ENCODE measurements around the gene CHRNA3. TPM values are rescaled to one million over a fixed set of nuclear protein-coding genes. Genes with fewer than 3 reads are reported as not detected.

CHRNA3 gene
- total RNA-seq, 4 donors from 2014 or later = 0.18 TPM; not detected in 3

DNA sequence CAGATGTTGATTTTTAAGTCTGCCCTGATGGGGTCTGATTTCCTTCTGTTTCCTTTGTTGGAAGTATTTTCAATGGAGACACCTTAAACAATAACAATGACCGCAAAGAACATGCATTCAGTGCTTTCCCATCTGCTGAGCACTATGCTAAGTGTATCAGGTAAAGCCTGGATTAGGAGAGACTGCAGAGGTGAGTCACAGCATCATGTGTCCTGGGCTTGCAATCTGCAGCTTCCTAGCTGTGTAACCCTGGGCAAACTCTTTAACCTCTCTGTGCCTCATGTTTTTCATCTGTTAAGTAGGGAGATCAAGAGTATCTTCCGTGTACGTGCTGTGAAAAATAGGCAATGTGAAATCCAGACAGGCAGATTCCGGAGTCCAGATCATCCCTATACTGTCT, 33.5 kb upstream of the CHRNA3 start:
- Histone ChIP-seq H3K27me3 (no peaks in the 10 kb centered on the region), H3K9me3 (no peaks in the 10 kb centered on the region), H3K36me3 (no peaks in the 10 kb centered on the region), H3K4me1 (no peaks in the 10 kb centered on the region), H3K27ac (no peak overlapping the region), H3K4me3 (no peak overlapping the region)
- intact Hi-C loops (cut with DNase I) = no loop called here
- WGBS, 2 donors = 72 to 91% methylated on average over 4 of the region's 4 CpGs
- DNase-seq = no peak
- TF ChIP-seq POLR2A (IDR thresholded peaks at IDR 0.05) = no peak
- TF ChIP-seq, protein P1, sequence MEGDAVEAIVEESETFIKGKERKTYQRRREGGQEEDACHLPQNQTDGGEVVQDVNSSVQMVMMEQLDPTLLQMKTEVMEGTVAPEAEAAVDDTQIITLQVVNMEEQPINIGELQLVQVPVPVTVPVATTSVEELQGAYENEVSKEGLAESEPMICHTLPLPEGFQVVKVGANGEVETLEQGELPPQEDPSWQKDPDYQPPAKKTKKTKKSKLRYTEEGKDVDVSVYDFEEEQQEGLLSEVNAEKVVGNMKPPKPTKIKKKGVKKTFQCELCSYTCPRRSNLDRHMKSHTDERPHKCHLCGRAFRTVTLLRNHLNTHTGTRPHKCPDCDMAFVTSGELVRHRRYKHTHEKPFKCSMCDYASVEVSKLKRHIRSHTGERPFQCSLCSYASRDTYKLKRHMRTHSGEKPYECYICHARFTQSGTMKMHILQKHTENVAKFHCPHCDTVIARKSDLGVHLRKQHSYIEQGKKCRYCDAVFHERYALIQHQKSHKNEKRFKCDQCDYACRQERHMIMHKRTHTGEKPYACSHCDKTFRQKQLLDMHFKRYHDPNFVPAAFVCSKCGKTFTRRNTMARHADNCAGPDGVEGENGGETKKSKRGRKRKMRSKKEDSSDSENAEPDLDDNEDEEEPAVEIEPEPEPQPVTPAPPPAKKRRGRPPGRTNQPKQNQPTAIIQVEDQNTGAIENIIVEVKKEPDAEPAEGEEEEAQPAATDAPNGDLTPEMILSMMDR (IDR thresholded peaks at IDR 0.05) = no peak

GRCh38 chr15:78651930-78652615, 31.3 kb upstream of the CHRNA3 start:
- Histone ChIP-seq H3K4me3 (no peak overlapping the region), H3K27me3 (no peaks in the 10 kb centered on the region), H3K9me3 (no peaks in the 10 kb centered on the region), H3K4me1 (no peaks in the 10 kb centered on the region), H3K36me3 (no peaks in the 10 kb centered on the region), H3K27ac (no peak overlapping the region)
- TF ChIP-seq, protein P1 (IDR thresholded peaks at IDR 0.05) = no peak
- TF ChIP-seq POLR2A (IDR thresholded peaks at IDR 0.05) = no peak
- intact Hi-C loops (cut with DNase I) = no loop called here
- no CpG with 5 or more reads among the region's 1 CpG for WGBS, 2 donors
- DNase-seq = no peak

DNA sequence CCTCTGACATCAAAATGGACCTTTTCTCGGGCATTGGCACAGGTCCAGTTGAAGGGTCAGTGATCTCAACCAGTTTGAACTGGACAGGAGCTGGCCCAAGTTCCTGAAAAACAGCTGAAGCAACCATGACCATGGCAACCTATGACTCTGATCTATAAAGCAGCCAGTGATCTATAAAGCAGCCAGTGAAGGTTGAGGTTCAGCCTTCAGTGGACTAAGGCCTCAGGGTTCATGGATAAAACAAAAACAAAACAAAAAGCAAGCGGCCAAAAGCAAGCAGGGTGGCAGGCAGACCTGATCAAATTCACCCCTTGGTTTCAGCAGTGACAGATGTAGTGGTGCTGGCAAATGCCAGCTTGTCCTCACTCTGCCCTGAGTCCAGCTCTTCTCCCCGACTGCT, 30.2 kb upstream of the CHRNA3 start:
- no peak for DNase-seq
- H3K4me3 ChIP-seq = no peak overlapping the region
- intact Hi-C loops (cut with DNase I) = no loop called here
- 46 to 47% methylated on average over 3 of the region's 3 CpGs for WGBS, 2 donors
- H3K27me3 ChIP-seq = no peaks in the 10 kb centered on the region
- H3K36me3 ChIP-seq = no peaks in the 10 kb centered on the region
- TF ChIP-seq, protein P1 (IDR thresholded peaks at IDR 0.05) = no peak
- no peak for TF ChIP-seq POLR2A (IDR thresholded peaks at IDR 0.05)
- no peaks in the 10 kb centered on the region for H3K9me3 ChIP-seq
- no peaks in the 10 kb centered on the region for H3K4me1 ChIP-seq
- no peak overlapping the region for H3K27ac ChIP-seq

DNA sequence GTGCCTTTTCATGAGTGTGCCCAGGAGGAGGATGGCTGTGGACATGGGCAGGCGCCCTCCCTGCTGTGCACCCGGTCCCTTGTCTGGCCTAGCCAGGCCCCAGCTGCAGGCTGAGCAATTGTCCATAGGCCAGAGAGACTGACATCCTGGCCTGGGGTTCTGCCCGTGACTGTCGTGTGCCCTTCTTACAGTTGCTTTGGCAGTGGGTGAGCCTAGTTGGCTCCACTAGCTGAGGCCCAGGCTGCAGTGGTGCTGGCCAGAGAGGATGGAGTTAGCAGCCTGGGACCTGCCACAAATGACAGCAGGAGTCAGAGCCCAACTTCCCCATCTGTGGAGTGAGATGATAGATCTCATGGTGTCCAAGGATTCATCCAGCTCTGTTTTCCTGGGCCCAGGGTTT, 29.2 kb upstream of the CHRNA3 start:
- Histone ChIP-seq H3K27ac (no peak overlapping the region), H3K9me3 (no peaks in the 10 kb centered on the region), H3K4me1 (no peaks in the 10 kb centered on the region), H3K4me3 (no peak overlapping the region), H3K27me3 (no peaks in the 10 kb centered on the region), H3K36me3 (no peaks in the 10 kb centered on the region)
- intact Hi-C loops (cut with DNase I) = no loop called here
- no peak for DNase-seq
- 91 to 92% methylated on average over 2 to 3 of the region's 4 CpGs for WGBS, 2 donors
- TF ChIP-seq, protein P1 (IDR thresholded peaks at IDR 0.05) = no peak
- TF ChIP-seq POLR2A (IDR thresholded peaks at IDR 0.05) = no peak

- Histone ChIP-seq H3K9me3 (no peaks in the 10 kb centered on the region), H3K36me3 (no peaks in the 10 kb centered on the region), H3K27ac (no peak overlapping the region), H3K4me3 (no peak overlapping the region), H3K27me3 (peaks cover 0 to 16% (median 1%) of the 10 kb centered on the region in 4 donors), H3K4me1 (peaks cover 12 to 18% (median 13%) of the 10 kb centered on the region in 3 donors)
- no peak for DNase-seq
- 98% methylated on average over 4 of the region's 4 CpGs for WGBS, 2 donors
- TF ChIP-seq, protein P1 (IDR thresholded peaks at IDR 0.05) = no peak
- TF ChIP-seq POLR2A (IDR thresholded peaks at IDR 0.05) = no peak
- intact Hi-C loops (cut with DNase I) = no loop called here
These were observed 24.2 kb upstream of the CHRNA3 start for GRCh38 chr15:78645009-78645408.
